H1 (cell line): ENCODE results near the gene TRAF3. TPM values are rescaled to one million over a fixed set of nuclear protein-coding genes. Genes with fewer than 3 reads are reported as not detected.
"Not testable (repeated sequence)": the region's sequence is repeated elsewhere in the genome, so short reads cannot be mapped to it uniquely, and the experiment has no call there.

Source experiments
- CTCF ChIA-PET: fragments of 300-600 bp; sonication (Branson Sonifier 250); formaldehyde crosslinking; loops from one replicate; lab custom pipeline; 2021; ENCODE audit not compliant: partially characterized antibody; lab: Charles Lee
- POLR2A ChIA-PET: fragments of 300-600 bp; sonication (Branson Sonifier 250); formaldehyde crosslinking; loops from one replicate; lab custom pipeline; 2021; ENCODE audit warnings: inconsistent platforms; ENCODE audit not compliant: partially characterized antibody; lab: Charles Lee
- DNase-seq, 2 experiments: peaks; one replicate each; pipeline versions ENCODE4 v3.0.0 to v3.0.0-alpha.2; 2010 to 2022; ENCODE audit warnings: low spot score in 2 of 2, low read depth in 1 of 2, mixed read lengths in 1 of 2
- FAIRE-seq: peaks from 2 replicates; lab custom pipeline; 2011; peaks lifted over from hg19 to GRCh38; lab: Jason Lieb, UNC
- H2AFZ ChIP-seq: 2 replicates; pipeline ENCODE4 v1.8.1; 2012; ENCODE audit warnings: low read length, inconsistent platforms
- H2AK5ac ChIP-seq: 2 replicates; pipeline ENCODE4 v1.6.1; 2013; ENCODE audit warnings: low read depth, low read length
- H2BK120ac ChIP-seq: replicated peaks from 2 replicates; pipeline ENCODE3; 2013; ENCODE audit warnings: low read depth, low read length, inconsistent platforms
- H2BK12ac ChIP-seq: 2 replicates; pipeline ENCODE4 v1.6.1; 2013; ENCODE audit warnings: low read depth, low read length
- H2BK15ac ChIP-seq: 2 replicates; pipeline ENCODE4 v1.6.1; 2013; ENCODE audit warnings: low read length
- H2BK20ac ChIP-seq: 2 replicates; pipeline ENCODE4 v1.6.1; 2013; ENCODE audit warnings: low read length
- H2BK5ac ChIP-seq: 2 replicates; pipeline ENCODE4 v1.6.1; 2013; ENCODE audit warnings: low read depth, low read length
- H3K14ac ChIP-seq: 2 replicates; pipeline ENCODE4 v1.6.1; 2013; ENCODE audit warnings: inconsistent platforms; ENCODE audit not compliant: insufficient read length
- H3K18ac ChIP-seq: 2 replicates; pipeline ENCODE4 v1.6.1; 2013; ENCODE audit warnings: low read length; ENCODE audit errors: extremely low read depth
- H3K23ac ChIP-seq: 2 replicates; pipeline ENCODE4 v1.6.1; 2013; ENCODE audit warnings: inconsistent platforms; ENCODE audit not compliant: insufficient read length
- H3K23me2 ChIP-seq: 2 replicates; pipeline ENCODE4 v1.6.1; 2013; ENCODE audit warnings: low read depth, low read length
- H3K27ac ChIP-seq: 2 replicates; pipeline ENCODE4 v1.6.1; 2011; ENCODE audit warnings: low read depth, low read length, inconsistent platforms
- H3K27me3 ChIP-seq, 4 experiments: replicated peaks in 1 of 4; 1 replicate in 1 of 4; 2 replicates in 3 of 4; pipeline versions ENCODE4 v1.6.1 to v1.8.1; 2011 to 2013; ENCODE audit warnings: low read length in 3 of 4, mild to moderate bottlenecking in 3 of 4, inconsistent platforms in 2 of 4, mixed read lengths in 2 of 4, moderate library complexity in 1 of 4; ENCODE audit not compliant: control insufficient read depth in 3 of 4, insufficient read depth in 3 of 4; ENCODE audit errors: extremely low read depth in 1 of 4
- H3K36me3 ChIP-seq, 4 experiments: 2 replicates each; pipeline versions ENCODE4 v1.6.1 to v1.8.1; 2011 to 2013; ENCODE audit warnings: mild to moderate bottlenecking in 4 of 4, low read length in 3 of 4, moderate library complexity in 2 of 4, control low read depth in 1 of 4, inconsistent platforms in 1 of 4; ENCODE audit not compliant: insufficient read depth in 4 of 4, control insufficient read depth in 2 of 4
- H3K4ac ChIP-seq: replicated peaks from 2 replicates; pipeline ENCODE3; 2013; ENCODE audit warnings: low read length, low read depth, mixed read lengths, inconsistent platforms; ENCODE audit not compliant: insufficient read length
- H3K4me1 ChIP-seq, 4 experiments: replicated peaks in 1 of 4; 1 replicate in 1 of 4; 2 replicates in 3 of 4; pipeline versions ENCODE4 v1.6.1 to v1.8.1; 2011 to 2013; ENCODE audit warnings: low read length in 3 of 4, inconsistent platforms in 2 of 4, mixed read lengths in 1 of 4; ENCODE audit not compliant: insufficient read depth in 4 of 4, control insufficient read depth in 3 of 4
- H3K4me2 ChIP-seq, 2 experiments: 2 replicates each; pipeline versions ENCODE4 v1.6.1 to v1.8.1; 2011 to 2013; ENCODE audit warnings: low read depth in 2 of 2, low read length in 2 of 2, control low read depth in 1 of 2, inconsistent platforms in 1 of 2, mild to moderate bottlenecking in 1 of 2; ENCODE audit not compliant: insufficient read depth in 1 of 2
- H3K4me3 ChIP-seq, 4 experiments: fragments of 200-600, 300-600 bp in 1 of 4; sonication (generic), shearing (Covaris generic), sonication (Bioruptor Twin) in 1 of 4; 2 replicates each; pipeline versions ENCODE4 v1.5.1 to v1.8.1; 2011 to 2016; ENCODE audit warnings: low read length in 4 of 4, low read depth in 3 of 4, control low read depth in 2 of 4, inconsistent platforms in 2 of 4, mild to moderate bottlenecking in 2 of 4, mixed read lengths in 1 of 4, moderate library complexity in 1 of 4; ENCODE audit not compliant: insufficient read depth in 2 of 4; ENCODE audit errors: extremely low read depth in 1 of 4
- H3K56ac ChIP-seq: replicated peaks from 2 replicates; pipeline ENCODE3; 2013; ENCODE audit warnings: low read depth, mild to moderate bottlenecking, mixed read lengths, low read length, inconsistent platforms; ENCODE audit not compliant: insufficient read length
- H3K79me1 ChIP-seq: 2 replicates; pipeline ENCODE4 v1.6.1; 2013; ENCODE audit warnings: low read depth, low read length, control low read depth
- H3K79me2 ChIP-seq, 2 experiments: 2 replicates each; pipeline versions ENCODE4 v1.6.1 to v1.8.1; 2012 to 2013; ENCODE audit warnings: low read length in 2 of 2, mild to moderate bottlenecking in 2 of 2, inconsistent platforms in 1 of 2; ENCODE audit not compliant: insufficient read depth in 2 of 2, control insufficient read depth in 1 of 2
- H3K9ac ChIP-seq, 4 experiments: replicated peaks in 1 of 4; 1 replicate in 1 of 4; 2 replicates in 3 of 4; pipeline versions ENCODE4 v1.6.1 to v1.8.1; 2011 to 2013; ENCODE audit warnings: low read depth in 3 of 4, low read length in 3 of 4, control low read depth in 2 of 4, mild to moderate bottlenecking in 2 of 4, moderate library complexity in 2 of 4, inconsistent platforms in 1 of 4; ENCODE audit errors: extremely low read depth in 1 of 4
- H3K9me3 ChIP-seq, 2 experiments: 2 replicates each; pipeline versions ENCODE4 v1.6.1 to v1.8.1; 2012 to 2013; ENCODE audit warnings: mild to moderate bottlenecking in 2 of 2, moderate library complexity in 2 of 2, control low read depth in 1 of 2, inconsistent platforms in 1 of 2, low read depth in 1 of 2, low read length in 1 of 2, mixed read lengths in 1 of 2; ENCODE audit not compliant: insufficient read depth in 2 of 2
- H4K20me1 ChIP-seq, 2 experiments: replicated peaks in 1 of 2; 2 replicates each; pipeline versions ENCODE3 to v1.8.1; 2011 to 2013; ENCODE audit warnings: inconsistent platforms in 2 of 2, low read length in 2 of 2, mild to moderate bottlenecking in 1 of 2; ENCODE audit not compliant: insufficient read depth in 2 of 2, control insufficient read depth in 1 of 2
- H4K5ac ChIP-seq: 2 replicates; pipeline ENCODE4 v1.6.1; 2013; ENCODE audit warnings: low read length, low read depth, mixed read lengths, inconsistent platforms; ENCODE audit not compliant: insufficient read length
- H4K8ac ChIP-seq: 2 replicates; pipeline ENCODE4 v1.8.0; 2013; ENCODE audit warnings: mild to moderate bottlenecking, moderate library complexity, low read length, inconsistent platforms; ENCODE audit not compliant: insufficient read depth; ENCODE audit errors: extremely low read depth
- H4K91ac ChIP-seq: replicated peaks from 2 replicates; pipeline ENCODE3; 2013; ENCODE audit warnings: low read length, mixed read lengths, inconsistent platforms; ENCODE audit not compliant: insufficient read length
- WGBS, 2 experiments: shearing (Covaris generic) in 1 of 2; methylation state at CpG; one replicate each; pipeline versions ENCODE4 v1.1.6 to v1.1.7; 2013 to 2015; ENCODE audit warnings: low lambda C conversion rate in 2 of 2, mixed read lengths in 2 of 2, inconsistent platforms in 1 of 2, low coverage in 1 of 2, missing lambda C conversion rate in 1 of 2; ENCODE audit not compliant: insufficient replicate concordance in 2 of 2, insufficient coverage in 1 of 2, insufficient read length in 1 of 2; ENCODE audit errors: extremely low coverage in 1 of 2, missing lambda C conversion rate in 1 of 2; 5-methylcytosine and 5-hydroxymethylcytosine counted together
- polyA plus RNA-seq, 7 experiments: library from polyadenylated mRNA; depleted of rRNA in 3 of 7; stranded (reverse) in 5 of 7; unstranded in 2 of 7; fragments of >200 nt in 5 of 7; fragments of 200-250 nt in 2 of 7; gene quantifications; 1 replicate in 5 of 7; 2 replicates in 1 of 7; 4 replicates in 1 of 7; pipeline versions ENCODE4 v1.2.1 to v1.2.3, GENCODE V29; 2011 to 2013; ENCODE audit warnings: missing spikeins in 2 of 7, mixed read lengths in 2 of 7
- total RNA-seq: library from RNA; stranded (reverse); fragmentation: NEBNext Ultra II Directional; extraction: Animal tissue kit (Norgen Biotek cat#: 25700); gene quantifications from 2 replicates; pipeline ENCODE4 v1.2.1, GENCODE V29; 2021

TRAF3 gene
- total and polyA plus RNA-seq, 2 of the 8 experiments (the other 6 are each of a cell fraction or from before 2014, with no cell fraction given) = 5.8 to 12.1 TPM

- H3K9me3 ChIP-seq = not testable (repeated sequence)
- WGBS, 2 experiments = 98% methylated on average over 4 of the region's 4 CpGs; no CpG with 5 or more reads in 1 of the 2 experiments
Measured at GRCh38 chr14:102865916-102866315, 88.7 kb downstream of the TRAF3 start.

More at GRCh38 chr14:102865916-102866315, 88.7 kb downstream of the TRAF3 start:
- H4K8ac ChIP-seq, H3K4me1 ChIP-seq, H3K79me2 ChIP-seq, H4K91ac ChIP-seq, H2BK15ac ChIP-seq, H2AK5ac ChIP-seq, H4K20me1 ChIP-seq, H3K36me3 ChIP-seq, H3K4me2 ChIP-seq, H3K23me2 ChIP-seq, H3K23ac ChIP-seq, H2BK5ac ChIP-seq, H3K9ac ChIP-seq, H3K4me3 ChIP-seq, H3K27ac ChIP-seq, DNase-seq, H2AFZ ChIP-seq, H4K5ac ChIP-seq, H3K14ac ChIP-seq, H3K56ac ChIP-seq, FAIRE-seq, H3K27me3 ChIP-seq, H3K18ac ChIP-seq, POLR2A ChIA-PET, H2BK20ac ChIP-seq, H3K79me1 ChIP-seq, H3K4ac ChIP-seq, H2BK12ac ChIP-seq, H2BK120ac ChIP-seq: not testable (repeated sequence)
- CTCF ChIA-PET = interaction anchor here (0.6 to 1.2 kb wide), 2 partner anchors 13 to 32 kb away, joined by 3 to 4 read pairs; no protein-coding TSS in a partner anchor
